Body of pancreas (tissue), 4 donors: ENCODE data around the gene CRYAA. TPM values are rescaled to one million over a fixed set of nuclear protein-coding genes. Genes with fewer than 3 reads are reported as not detected.

Experiments
- ATAC-seq: fragments of 150-250 bp; one replicate; pipeline ENCODE4 v1.9.1; 2016
- DNase-seq, 4 donors: peaks; one replicate each; pipeline ENCODE4 v3.0.0-alpha.2; 2019
- H3K27ac ChIP-seq, 4 donors: fragments of 200-600 bp; sonication (generic); 1 replicate in 3 of 4; 2 replicates in 1 of 4; pipeline versions ENCODE4 v1.5.1 to v1.6.1; 2016 to 2019; ENCODE audit warnings: mild to moderate bottlenecking in 1 of 4, mixed read lengths in 1 of 4, moderate library complexity in 1 of 4
- H3K27me3 ChIP-seq, 2 donors: fragments of 200-600 bp; sonication (generic); one replicate each; pipeline ENCODE4 v1.6.0; 2016; ENCODE audit warnings: mild to moderate bottlenecking in 1 of 2
- H3K36me3 ChIP-seq, 2 donors: fragments of 200-600 bp; sonication (generic); replicated peaks in 1 of 2; 2 replicates each; pipeline ENCODE4 v1.5.1; 2016; ENCODE audit warnings: low read depth in 2 of 2; ENCODE audit not compliant: insufficient read depth in 1 of 2
- H3K4me1 ChIP-seq: fragments of 200-600 bp; sonication (generic); one replicate; pipeline ENCODE4 v1.6.0; 2016
- H3K4me3 ChIP-seq, 2 donors: fragments of 200-600 bp; sonication (generic); 1 replicate in 1 of 2; 2 replicates in 1 of 2; pipeline ENCODE4 v1.5.1; 2016 to 2019
- H3K9me3 ChIP-seq, 3 donors: fragments of 200-600 bp; sonication (generic); 1 replicate in 2 of 3; 2 replicates in 1 of 3; pipeline ENCODE4 v1.5.1; 2016
- POLR2A ChIP-seq, 3 donors: fragments of 450-650 bp; IDR thresholded peaks; one replicate each; pipeline ENCODE4 v1.6.1; 2016; ENCODE audit warnings: antibody characterized with exemption in 3 of 3, mild to moderate bottlenecking in 2 of 3
- WGBS, 2 donors: methylation state at CpG; one replicate each; pipeline ENCODE4 v1.1.5; 2017; 5-methylcytosine and 5-hydroxymethylcytosine counted together
- intact Hi-C: fragments of 100-400 bp; cut with DNase I; formaldehyde crosslinking; loops from one replicate; pipeline ENCODE4 v1.15.1; 2023
- total RNA-seq, 2 donors: library from RNA; depleted of rRNA; stranded (reverse); fragments of >200 nt; gene quantifications; one replicate each; pipeline ENCODE4 v1.1.0, GENCODE V29; 2016
- TF ChIP-seq, protein P1 (sequence below), 7 experiments: fragments of 450-650 bp in 4 of 7; fragments of 200-600 bp in 3 of 7; sonication (generic) in 3 of 7; IDR thresholded peaks; one replicate each; pipeline ENCODE4 v1.5.1; 2016 to 2019; ENCODE audit warnings: antibody characterized with exemption in 7 of 7

CRYAA gene
- total RNA-seq, 2 donors from 2014 or later, result not detected

- intact Hi-C loops, result no loop called here
- ATAC-seq (no peak), DNase-seq (peak in 1 of 4 donors; percentile 7)
Observed at GRCh38 chr21:43192501-43193081, 23.8 kb downstream of the CRYAA start.

DNA sequence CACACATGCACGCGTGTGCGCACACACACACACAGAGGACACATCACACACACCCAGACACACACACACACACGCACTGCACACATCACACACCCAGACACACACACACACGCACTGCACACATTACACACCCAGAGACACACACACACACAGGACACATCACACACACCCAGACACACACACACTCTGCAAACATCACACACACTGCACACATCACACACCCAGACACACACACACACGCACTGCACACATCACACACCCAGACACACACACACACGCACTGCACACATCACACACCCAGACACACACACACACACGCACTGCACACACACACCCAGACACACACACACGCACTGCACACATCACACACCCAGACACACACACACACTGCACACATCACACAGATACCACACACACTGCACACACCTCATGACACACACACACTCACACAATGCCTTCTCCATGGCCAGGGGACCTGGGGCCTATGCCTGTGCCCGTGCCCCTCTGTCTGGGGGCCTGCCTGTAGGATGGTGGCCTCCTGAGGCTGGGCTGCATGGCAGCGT is 24.4 kb downstream of the CRYAA start:
- 82 to 98% methylated on average over 4 to 11 of the region's 11 CpGs for WGBS, 2 donors
- H3K4me1 ChIP-seq, result peaks cover 8% of the 10 kb centered on the region
- intact Hi-C loops, result no loop called here
- DNase-seq (peak in 1 of 4 donors; percentile 7), ATAC-seq (no peak)
- H3K4me3 ChIP-seq, result no peak overlapping the region
- no peaks in the 10 kb centered on the region for H3K9me3 ChIP-seq
- no peaks in the 10 kb centered on the region for H3K36me3 ChIP-seq
- H3K27ac ChIP-seq, result no peak overlapping the region
- TF ChIP-seq, protein P1, sequence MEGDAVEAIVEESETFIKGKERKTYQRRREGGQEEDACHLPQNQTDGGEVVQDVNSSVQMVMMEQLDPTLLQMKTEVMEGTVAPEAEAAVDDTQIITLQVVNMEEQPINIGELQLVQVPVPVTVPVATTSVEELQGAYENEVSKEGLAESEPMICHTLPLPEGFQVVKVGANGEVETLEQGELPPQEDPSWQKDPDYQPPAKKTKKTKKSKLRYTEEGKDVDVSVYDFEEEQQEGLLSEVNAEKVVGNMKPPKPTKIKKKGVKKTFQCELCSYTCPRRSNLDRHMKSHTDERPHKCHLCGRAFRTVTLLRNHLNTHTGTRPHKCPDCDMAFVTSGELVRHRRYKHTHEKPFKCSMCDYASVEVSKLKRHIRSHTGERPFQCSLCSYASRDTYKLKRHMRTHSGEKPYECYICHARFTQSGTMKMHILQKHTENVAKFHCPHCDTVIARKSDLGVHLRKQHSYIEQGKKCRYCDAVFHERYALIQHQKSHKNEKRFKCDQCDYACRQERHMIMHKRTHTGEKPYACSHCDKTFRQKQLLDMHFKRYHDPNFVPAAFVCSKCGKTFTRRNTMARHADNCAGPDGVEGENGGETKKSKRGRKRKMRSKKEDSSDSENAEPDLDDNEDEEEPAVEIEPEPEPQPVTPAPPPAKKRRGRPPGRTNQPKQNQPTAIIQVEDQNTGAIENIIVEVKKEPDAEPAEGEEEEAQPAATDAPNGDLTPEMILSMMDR (IDR thresholded peaks at IDR 0.05), result no peak
- no peak for TF ChIP-seq POLR2A (IDR thresholded peaks at IDR 0.05)
- H3K27me3 ChIP-seq, result no peaks in the 10 kb centered on the region

More at GRCh38 chr21:43192501-43193081, 23.8 kb downstream of the CRYAA start:
- no peaks in the 10 kb centered on the region for H3K9me3 ChIP-seq
- H3K4me3 ChIP-seq, result no peak overlapping the region
- H3K27me3 ChIP-seq, result no peaks in the 10 kb centered on the region
- H3K4me1 ChIP-seq, result peaks cover 8% of the 10 kb centered on the region
- TF ChIP-seq POLR2A (IDR thresholded peaks at IDR 0.05), result no peak
- TF ChIP-seq, protein P1 (IDR thresholded peaks at IDR 0.05), result no peak
- no peaks in the 10 kb centered on the region for H3K36me3 ChIP-seq
- H3K27ac ChIP-seq, result no peak overlapping the region
- 75% methylated on average over 4 to 8 of the region's 8 CpGs for WGBS, 2 donors

DNA sequence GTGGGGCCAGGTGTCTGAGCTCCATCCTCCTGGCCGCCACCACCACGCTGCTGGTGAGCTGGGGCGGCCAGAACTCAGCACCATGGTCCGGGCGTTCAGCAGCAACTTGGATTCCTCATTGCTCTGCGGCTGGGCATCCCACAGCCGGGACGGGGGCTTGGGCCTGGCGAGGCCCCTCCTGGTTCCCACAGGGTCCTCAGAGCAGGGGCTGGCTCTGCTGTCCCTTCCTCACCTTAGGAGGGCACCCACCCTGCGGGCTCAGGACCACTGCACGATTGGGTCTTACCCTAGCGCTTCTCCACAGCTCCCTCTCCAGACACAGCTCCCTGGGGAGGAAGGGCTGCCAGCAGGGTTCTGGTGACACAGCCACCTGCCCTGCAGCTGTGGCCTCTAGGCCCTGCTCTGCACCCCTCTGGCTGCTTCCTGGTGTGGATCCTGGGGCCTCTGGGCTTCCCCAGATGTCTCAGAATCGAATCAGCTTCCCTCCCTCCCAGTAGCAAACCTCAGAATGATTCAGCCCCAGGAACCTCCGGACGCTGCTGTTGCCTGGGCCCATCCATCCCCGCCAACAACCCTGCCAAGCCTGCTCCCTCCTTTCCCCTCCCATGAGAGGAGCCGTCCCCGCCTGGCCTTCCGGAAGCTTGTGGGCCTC is 25.0 kb downstream of the CRYAA start:
- DNase-seq, result peak in 3 of 4 donors; percentile 18 to 32 (median 24)
- WGBS, 2 donors, result 69 to 72% methylated on average over 8 to 19 of the region's 19 CpGs
- Histone ChIP-seq H3K27me3 (no peaks in the 10 kb centered on the region), H3K9me3 (no peaks in the 10 kb centered on the region), H3K27ac (no peak overlapping the region), H3K4me3 (no peak overlapping the region), H3K36me3 (no peaks in the 10 kb centered on the region), H3K4me1 (peaks cover 8% of the 10 kb centered on the region)
- intact Hi-C loops, result no loop called here
- ATAC-seq, result peak; percentile 50
- TF ChIP-seq, protein P1 (IDR thresholded peaks at IDR 0.05), result no peak
- no peak for TF ChIP-seq POLR2A (IDR thresholded peaks at IDR 0.05)

- peak in 1 of 4 donors; percentile 8 for DNase-seq
- Histone ChIP-seq H3K27me3 (no peaks in the 10 kb centered on the region), H3K9me3 (no peaks in the 10 kb centered on the region), H3K36me3 (no peaks in the 10 kb centered on the region), H3K27ac (peak overlapping the region in 1 of 4 donors; percentile 27), H3K4me3 (no peak overlapping the region), H3K4me1 (peaks cover 8% of the 10 kb centered on the region)
- 65 to 66% methylated on average over 19 to 23 of the region's 23 CpGs for WGBS, 2 donors
- ATAC-seq, result no peak
- TF ChIP-seq, protein P1 (IDR thresholded peaks at IDR 0.05), result no peak
- TF ChIP-seq POLR2A (IDR thresholded peaks at IDR 0.05), result no peak
- intact Hi-C loops, result no loop called here
Observed at GRCh38 chr21:43194303-43195120, 25.7 kb downstream of the CRYAA start.
